Fibroblast of lung (primary cell): ENCODE results near the gene IL6R.

Experiments used
- EZH2 ChIP-seq: IDR thresholded peaks from 2 replicates; pipeline ENCODE4 v1.5.1; 2012; ENCODE audit warnings: low read length, control low read depth, mild to moderate bottlenecking; ENCODE audit errors: missing control alignments
- TF ChIP-seq, protein P1 (sequence below), 2 donors: IDR thresholded peaks in 1 of 2; conservative IDR thresholded peaks in 1 of 2; 1 replicate in 1 of 2; 2 replicates in 1 of 2; pipeline ENCODE4 v1.5.1; 2011 to 2012; ENCODE audit warnings: low read length in 2 of 2, control low read depth in 1 of 2, inconsistent platforms in 1 of 2, low read depth in 1 of 2, mild to moderate bottlenecking in 1 of 2

DNA sequence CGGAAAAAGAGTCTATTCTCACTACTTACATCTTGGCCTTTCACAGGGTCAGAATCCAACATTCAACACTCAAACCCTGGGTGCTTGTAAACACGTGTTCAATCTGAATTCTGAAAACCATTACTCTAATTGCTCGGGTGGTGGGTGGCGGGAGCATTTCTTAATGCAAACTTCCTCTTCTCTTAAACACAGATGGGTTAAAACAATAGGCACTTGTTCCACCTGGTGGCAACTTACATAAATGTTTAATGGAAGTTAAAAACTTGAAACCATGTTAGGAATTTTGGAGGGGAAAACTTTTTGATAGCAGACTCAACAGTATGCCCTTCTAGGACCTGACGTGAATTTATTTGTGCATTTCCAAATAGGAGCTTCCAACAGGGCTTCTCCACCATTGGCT lies 73.5 kb downstream of the IL6R start:
- TF ChIP-seq, protein P1, sequence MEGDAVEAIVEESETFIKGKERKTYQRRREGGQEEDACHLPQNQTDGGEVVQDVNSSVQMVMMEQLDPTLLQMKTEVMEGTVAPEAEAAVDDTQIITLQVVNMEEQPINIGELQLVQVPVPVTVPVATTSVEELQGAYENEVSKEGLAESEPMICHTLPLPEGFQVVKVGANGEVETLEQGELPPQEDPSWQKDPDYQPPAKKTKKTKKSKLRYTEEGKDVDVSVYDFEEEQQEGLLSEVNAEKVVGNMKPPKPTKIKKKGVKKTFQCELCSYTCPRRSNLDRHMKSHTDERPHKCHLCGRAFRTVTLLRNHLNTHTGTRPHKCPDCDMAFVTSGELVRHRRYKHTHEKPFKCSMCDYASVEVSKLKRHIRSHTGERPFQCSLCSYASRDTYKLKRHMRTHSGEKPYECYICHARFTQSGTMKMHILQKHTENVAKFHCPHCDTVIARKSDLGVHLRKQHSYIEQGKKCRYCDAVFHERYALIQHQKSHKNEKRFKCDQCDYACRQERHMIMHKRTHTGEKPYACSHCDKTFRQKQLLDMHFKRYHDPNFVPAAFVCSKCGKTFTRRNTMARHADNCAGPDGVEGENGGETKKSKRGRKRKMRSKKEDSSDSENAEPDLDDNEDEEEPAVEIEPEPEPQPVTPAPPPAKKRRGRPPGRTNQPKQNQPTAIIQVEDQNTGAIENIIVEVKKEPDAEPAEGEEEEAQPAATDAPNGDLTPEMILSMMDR (conservative IDR thresholded peaks at IDR 0.05 in 1 of 2, IDR thresholded peaks at IDR 0.05 in 1 of 2; ENCODE audit: low read depth in 1 of 2, low read length in 2 of 2), result no peak
- TF ChIP-seq EZH2, result no peak
